Suprapubic skin (tissue), 4 donors: ENCODE results near the gene SNAPC2. TPM values are rescaled to one million over a fixed set of nuclear protein-coding genes. Genes with fewer than 3 reads are reported as not detected.

Experiments
- DNase-seq, 2 donors: peaks; one replicate each; pipeline ENCODE4 v3.0.0-alpha.2; 2019; ENCODE audit warnings: low spot score in 2 of 2
- H3K27ac ChIP-seq: fragments of 200-600 bp; sonication (generic); one replicate; pipeline ENCODE4 v1.5.1; 2019
- H3K27me3 ChIP-seq: fragments of 200-600 bp; sonication (generic); one replicate; pipeline ENCODE4 v1.5.1; 2019
- H3K36me3 ChIP-seq: fragments of 200-600 bp; sonication (generic); one replicate; pipeline ENCODE4 v1.5.1; 2019
- H3K4me1 ChIP-seq: fragments of 200-600 bp; sonication (generic); one replicate; pipeline ENCODE4 v1.5.1; 2019
- H3K4me3 ChIP-seq: fragments of 200-600 bp; sonication (generic); one replicate; pipeline ENCODE4 v1.5.1; 2019; ENCODE audit warnings: mild to moderate bottlenecking
- H3K9me3 ChIP-seq: fragments of 200-600 bp; sonication (generic); one replicate; pipeline ENCODE4 v1.5.1; 2019
- EP300 ChIP-seq: sonication (generic); formaldehyde crosslinking; IDR thresholded peaks from one replicate; pipeline ENCODE4 v1.6.1; 2017; ENCODE audit warnings: antibody characterized with exemption
- POLR2A ChIP-seq, 2 donors: fragments of 450-650 bp; IDR thresholded peaks; one replicate each; pipeline ENCODE4 v1.6.1; 2017; ENCODE audit warnings: antibody characterized with exemption in 2 of 2, mild to moderate bottlenecking in 2 of 2, moderate library complexity in 2 of 2
- POLR2AphosphoS5 ChIP-seq, 3 donors: sonication (generic); formaldehyde crosslinking; IDR thresholded peaks; one replicate each; pipeline ENCODE4 v1.6.1; 2017; ENCODE audit warnings: antibody characterized with exemption in 3 of 3
- WGBS: methylation state at CpG from one replicate; pipeline ENCODE4 v1.1.5; 2018; 5-methylcytosine and 5-hydroxymethylcytosine counted together
- total RNA-seq, 4 donors: library from RNA; depleted of rRNA; stranded (reverse); fragments of >200 nt; gene quantifications; one replicate each; pipeline ENCODE4 v1.1.0, GENCODE V29; 2016
- TF ChIP-seq, protein P1 (sequence below), 2 donors: fragments of 200-600 bp in 1 of 2; fragments of 450-650 bp in 1 of 2; sonication (generic) in 1 of 2; IDR thresholded peaks; one replicate each; pipeline ENCODE4 v1.5.1; 2016 to 2019; ENCODE audit warnings: antibody characterized with exemption in 2 of 2, mild to moderate bottlenecking in 1 of 2, moderate library complexity in 1 of 2

Gene SNAPC2
- total RNA-seq, 4 donors from 2014 or later: 11.1 to 22.3 (median 19.6) TPM

DNA sequence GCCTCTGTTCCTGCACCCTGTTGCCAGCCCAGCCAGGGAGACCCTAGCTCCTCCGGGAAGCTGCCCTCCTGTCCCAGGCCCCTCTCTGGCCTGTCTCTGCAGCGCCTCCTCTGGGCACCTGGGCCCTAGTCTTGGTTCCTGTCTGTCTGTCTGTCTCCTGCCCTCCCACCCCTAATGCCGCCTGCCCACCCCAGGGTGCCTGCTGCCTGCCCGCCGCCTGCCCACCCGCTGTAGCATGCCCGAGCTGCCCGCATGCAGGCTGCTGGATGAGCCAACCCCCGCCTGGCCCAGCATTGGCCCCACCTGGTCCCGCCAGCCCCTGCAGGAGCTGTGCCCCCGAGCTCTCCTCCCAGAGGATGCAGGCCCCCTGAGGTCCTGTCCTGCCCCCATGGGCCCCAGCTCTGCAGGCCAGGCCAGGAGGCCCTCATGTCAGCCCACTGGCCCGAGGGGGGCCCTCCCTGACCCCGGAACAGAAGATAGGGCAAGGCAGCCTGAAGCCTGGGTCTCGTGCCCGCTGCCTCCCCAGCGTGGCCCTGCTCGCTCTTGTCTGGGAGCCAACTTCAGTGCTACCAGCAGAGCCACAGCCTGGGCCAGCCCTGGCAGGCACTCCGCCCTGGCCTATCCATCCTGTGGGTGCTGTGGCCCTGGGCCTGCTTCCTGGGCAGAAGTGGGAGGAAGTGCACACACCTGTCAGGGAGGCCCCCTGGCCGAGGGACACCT is 11.2 kb upstream of the SNAPC2 start:
- Histone ChIP-seq H3K36me3 (peaks cover 51% of the 10 kb centered on the region), H3K27ac (no peak overlapping the region), H3K4me3 (no peak overlapping the region), H3K27me3 (no peaks in the 10 kb centered on the region), H3K9me3 (no peaks in the 10 kb centered on the region), H3K4me1 (peaks cover 54% of the 10 kb centered on the region)
- 75% methylated on average over 11 of the region's 19 CpGs for WGBS
- DNase-seq: peak in 1 of 2 donors; percentile 65
- TF ChIP-seq, protein P1, sequence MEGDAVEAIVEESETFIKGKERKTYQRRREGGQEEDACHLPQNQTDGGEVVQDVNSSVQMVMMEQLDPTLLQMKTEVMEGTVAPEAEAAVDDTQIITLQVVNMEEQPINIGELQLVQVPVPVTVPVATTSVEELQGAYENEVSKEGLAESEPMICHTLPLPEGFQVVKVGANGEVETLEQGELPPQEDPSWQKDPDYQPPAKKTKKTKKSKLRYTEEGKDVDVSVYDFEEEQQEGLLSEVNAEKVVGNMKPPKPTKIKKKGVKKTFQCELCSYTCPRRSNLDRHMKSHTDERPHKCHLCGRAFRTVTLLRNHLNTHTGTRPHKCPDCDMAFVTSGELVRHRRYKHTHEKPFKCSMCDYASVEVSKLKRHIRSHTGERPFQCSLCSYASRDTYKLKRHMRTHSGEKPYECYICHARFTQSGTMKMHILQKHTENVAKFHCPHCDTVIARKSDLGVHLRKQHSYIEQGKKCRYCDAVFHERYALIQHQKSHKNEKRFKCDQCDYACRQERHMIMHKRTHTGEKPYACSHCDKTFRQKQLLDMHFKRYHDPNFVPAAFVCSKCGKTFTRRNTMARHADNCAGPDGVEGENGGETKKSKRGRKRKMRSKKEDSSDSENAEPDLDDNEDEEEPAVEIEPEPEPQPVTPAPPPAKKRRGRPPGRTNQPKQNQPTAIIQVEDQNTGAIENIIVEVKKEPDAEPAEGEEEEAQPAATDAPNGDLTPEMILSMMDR (IDR thresholded peaks at IDR 0.05): no peak
- TF ChIP-seq POLR2A (IDR thresholded peaks at IDR 0.05): no peak
- no peak for TF ChIP-seq EP300
- no peak for TF ChIP-seq POLR2AphosphoS5 (IDR thresholded peaks at IDR 0.05)

DNA sequence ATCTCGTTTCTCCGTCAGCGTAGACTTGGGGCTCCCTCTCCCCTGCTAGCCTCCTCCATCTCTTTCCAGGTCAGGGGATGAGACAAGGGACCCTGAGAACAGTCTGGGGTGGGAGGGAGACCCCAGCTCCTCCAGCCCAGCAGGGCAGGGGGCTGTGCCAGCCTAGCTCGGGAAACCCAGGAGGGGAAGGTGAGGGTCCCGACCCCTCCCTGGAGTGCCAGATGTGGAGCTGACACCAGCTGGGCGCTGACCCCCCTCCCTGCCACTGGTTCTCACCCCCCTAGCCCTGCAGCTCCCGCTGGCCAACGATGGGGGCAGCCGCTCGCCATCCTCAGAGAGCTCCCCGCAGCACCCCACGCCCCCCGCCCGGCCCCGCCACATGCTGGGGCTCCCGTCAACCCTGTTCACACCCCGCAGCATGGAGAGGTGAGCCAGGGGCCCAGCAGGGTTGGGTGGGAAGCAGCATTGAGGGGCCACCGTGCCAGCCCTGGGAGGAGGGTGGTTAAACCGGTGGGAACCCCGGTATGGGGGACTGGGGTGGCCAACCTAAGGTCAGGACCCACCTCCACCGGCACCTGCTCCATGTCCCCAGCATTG is 10.6 kb upstream of the SNAPC2 start:
- TF ChIP-seq EP300: no peak
- TF ChIP-seq, protein P1 (IDR thresholded peaks at IDR 0.05): no peak
- TF ChIP-seq POLR2A (IDR thresholded peaks at IDR 0.05): no peak
- no peak for TF ChIP-seq POLR2AphosphoS5 (IDR thresholded peaks at IDR 0.05)
- H3K9me3 ChIP-seq: no peaks in the 10 kb centered on the region
- peak in 1 of 2 donors; percentile 58 for DNase-seq
- H3K36me3 ChIP-seq: peaks cover 51% of the 10 kb centered on the region
- H3K4me1 ChIP-seq: peaks cover 50% of the 10 kb centered on the region
- no peak overlapping the region for H3K27ac ChIP-seq
- H3K4me3 ChIP-seq: no peak overlapping the region
- H3K27me3 ChIP-seq: peaks cover 4% of the 10 kb centered on the region
- 91% methylated on average over 12 of the region's 21 CpGs for WGBS

GRCh38 chr19:7910321-7911161 is 9.6 kb upstream of the SNAPC2 start:
- Histone ChIP-seq H3K27ac (no peak overlapping the region), H3K4me3 (no peak overlapping the region), H3K27me3 (peaks cover 14% of the 10 kb centered on the region), H3K9me3 (no peaks in the 10 kb centered on the region), H3K36me3 (peaks cover 51% of the 10 kb centered on the region), H3K4me1 (peaks cover 42% of the 10 kb centered on the region)
- DNase-seq: peak in 1 of 2 donors; percentile 60
- TF ChIP-seq EP300 (no peak), POLR2AphosphoS5 (IDR thresholded peaks at IDR 0.05) (no peak), POLR2A (IDR thresholded peaks at IDR 0.05) (no peak)
- TF ChIP-seq, protein P1 (IDR thresholded peaks at IDR 0.05): no peak
- WGBS: 100% methylated on average over 10 of the region's 54 CpGs

DNA sequence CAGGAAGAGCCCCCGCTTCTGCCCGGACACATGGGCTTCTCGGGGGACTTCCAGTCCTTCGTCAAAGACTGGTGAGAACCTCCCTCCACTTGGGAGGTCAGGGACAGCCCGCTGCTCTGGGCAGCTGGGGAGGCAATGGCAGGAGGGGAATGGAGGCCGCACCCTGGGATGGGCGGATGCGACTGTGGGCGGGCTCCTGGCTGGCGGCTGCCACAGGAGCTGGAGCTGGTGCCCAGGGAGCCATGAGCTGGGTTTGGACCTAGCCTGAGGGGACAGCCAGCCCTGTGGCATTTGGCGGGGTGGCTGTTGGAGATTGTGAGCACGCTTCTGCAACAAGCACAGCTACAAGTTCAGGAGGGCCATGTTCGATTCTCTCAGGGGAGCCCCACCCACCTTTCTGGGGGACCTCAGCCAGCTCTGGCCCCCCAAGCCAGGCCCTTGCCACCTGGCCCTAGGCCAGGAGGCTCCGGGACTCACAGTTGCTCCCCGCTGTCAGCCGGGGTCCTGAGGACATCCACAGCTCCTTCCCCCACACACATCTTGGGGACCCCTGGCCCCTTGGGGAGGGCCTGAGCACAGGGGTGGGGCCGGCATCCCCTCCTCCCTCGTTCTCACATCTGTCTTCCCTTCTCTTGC is 8.5 kb upstream of the SNAPC2 start:
- peak in 1 of 2 donors; percentile 58 for DNase-seq
- Histone ChIP-seq H3K4me3 (no peak overlapping the region), H3K27ac (no peak overlapping the region), H3K9me3 (no peaks in the 10 kb centered on the region), H3K4me1 (peaks cover 42% of the 10 kb centered on the region), H3K27me3 (peaks cover 25% of the 10 kb centered on the region), H3K36me3 (peaks cover 46% of the 10 kb centered on the region)
- no peak for TF ChIP-seq POLR2AphosphoS5 (IDR thresholded peaks at IDR 0.05)
- TF ChIP-seq POLR2A (IDR thresholded peaks at IDR 0.05): no peak
- TF ChIP-seq EP300: no peak
- TF ChIP-seq, protein P1 (IDR thresholded peaks at IDR 0.05): no peak
- WGBS: 90% methylated on average over 2 of the region's 18 CpGs
